Right lobe of liver (tissue), 6 donors: Measurements from ENCODE around the gene PCDHGA5. TPM values are rescaled to one million over a fixed set of nuclear protein-coding genes. Genes with fewer than 3 reads are reported as not detected.

ENCODE experiments used
- ATAC-seq, 4 donors: fragments of 200-7000 bp; cut with Tn5 transposase; one replicate each; pipeline ENCODE4 v1.9.1; 2020; ENCODE audit warnings: mild to moderate bottlenecking in 4 of 4, moderate library complexity in 4 of 4
- DNase-seq, 3 donors: peaks; one replicate each; pipeline ENCODE4 v3.0.0-alpha.2; 2020
- H3K27ac ChIP-seq, 3 donors: fragments of 200-600 bp; one replicate each; pipeline ENCODE4 v1.8.0; 2022
- H3K27me3 ChIP-seq, 2 donors: fragments of 200-600 bp; one replicate each; pipeline ENCODE4 v1.8.0; 2022
- H3K36me3 ChIP-seq, 4 donors: fragments of 200-600 bp; sonication (generic) in 1 of 4; one replicate each; pipeline versions ENCODE4 v1.5.1 to v1.8.0; 2017 to 2022; ENCODE audit warnings: control low read depth in 1 of 4
- H3K4me1 ChIP-seq, 4 donors: fragments of 200-600 bp; sonication (generic) in 1 of 4; one replicate each; pipeline versions ENCODE4 v1.5.1 to v1.8.0; 2017 to 2022; ENCODE audit warnings: control low read depth in 1 of 4
- H3K4me3 ChIP-seq, 3 donors: fragments of 200-600 bp; one replicate each; pipeline ENCODE4 v1.8.0; 2022
- H3K9me3 ChIP-seq, 4 donors: fragments of 200-600 bp; sonication (generic) in 1 of 4; one replicate each; pipeline versions ENCODE4 v1.5.1 to v1.8.0; 2017 to 2022; ENCODE audit warnings: control low read depth in 1 of 4
- CTCF ChIP-seq, 4 donors: fragments of 200-600 bp in 3 of 4; fragments of 450-650 bp in 1 of 4; IDR thresholded peaks; one replicate each; pipeline versions ENCODE4 v1.5.1 to v1.8.0; 2016 to 2022; ENCODE audit warnings: antibody characterized with exemption in 4 of 4, mild to moderate bottlenecking in 2 of 4
- POLR2A ChIP-seq: fragments of 450-650 bp; IDR thresholded peaks from one replicate; pipeline ENCODE4 v1.6.1; 2017; ENCODE audit warnings: antibody characterized with exemption, mild to moderate bottlenecking
- WGBS: methylation state at CpG from one replicate; pipeline ENCODE4 v1.1.6; 2018; ENCODE audit warnings: low coverage, low lambda C conversion rate; ENCODE audit not compliant: insufficient coverage; ENCODE audit errors: missing lambda C conversion rate; 5-methylcytosine and 5-hydroxymethylcytosine counted together
- intact Hi-C, 2 donors: fragments of 100-400 bp; cut with DNase I; formaldehyde crosslinking; loops; one replicate each; pipeline versions ENCODE4 v1.11.2 to v1.14.1; 2022
- total RNA-seq, 6 experiments: library from RNA; depleted of rRNA in 2 of 6; stranded (reverse); fragments of >200 nt in 2 of 6; fragmentation: NEBNext Ultra II Directional in 3 of 6; extraction: Animal tissue kit (Norgen Biotek cat#: 25700) in 3 of 6; gene quantifications; one replicate each; pipeline versions ENCODE4 v1.1.0 to v1.2.4, GENCODE V29; 2016 to 2023
- donor health status: DM: no; HTN: yes; CAD: no.
- donor health status: DM: no; HTN: no; CAD: no.
- donor health status: DM: no; HTN: no; CAD: no.
- donor health status: DM: no; HTN: yes; CAD: no.
- donor health status: DM: no; HTN: yes; CAD: no.

Gene PCDHGA5
- total RNA-seq, 6 experiments from 2014 or later: 0.32 to 1.2 (median 0.57) TPM

DNA sequence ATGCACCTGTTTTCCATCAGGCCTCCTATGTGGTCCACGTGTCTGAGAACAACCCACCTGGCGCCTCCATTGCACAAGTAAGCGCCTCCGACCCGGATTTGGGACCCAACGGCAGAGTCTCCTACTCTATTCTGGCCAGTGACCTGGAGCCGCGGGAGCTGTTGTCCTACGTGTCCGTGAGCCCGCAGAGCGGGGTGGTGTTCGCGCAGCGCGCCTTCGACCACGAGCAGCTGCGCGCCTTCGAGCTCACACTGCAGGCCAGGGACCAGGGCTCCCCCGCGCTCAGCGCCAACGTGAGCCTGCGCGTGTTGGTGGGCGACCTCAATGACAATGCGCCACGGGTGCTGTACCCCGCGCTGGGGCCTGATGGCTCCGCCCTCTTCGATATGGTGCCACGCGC lies 12.4 kb upstream of the PCDHGA5 start:
- ATAC-seq (no peak), DNase-seq (no peak)
- intact Hi-C loops: no loop called here
- TF ChIP-seq CTCF (IDR thresholded peaks at IDR 0.05) (no peak), POLR2A (no peak)
- WGBS: 38% methylated on average over 5 of the region's 36 CpGs
- H3K4me1 ChIP-seq: no peaks in the 10 kb centered on the region
- no peak overlapping the region for H3K27ac ChIP-seq
- no peaks in the 10 kb centered on the region for H3K36me3 ChIP-seq
- no peak overlapping the region for H3K4me3 ChIP-seq
- H3K27me3 ChIP-seq: no peaks in the 10 kb centered on the region
- peaks cover 0 to 3% (median 0%) of the 10 kb centered on the region in 4 donors for H3K9me3 ChIP-seq

- DNase-seq: no peak
- ATAC-seq: no peak
- intact Hi-C loops: no loop called here
- H3K4me3 ChIP-seq: peak within 1 kb of the TSS in 2 of 3 donors; percentile 16 to 18
- H3K9me3 ChIP-seq: peaks cover 0 to 3% (median 0%) of the 10 kb centered on the region in 4 donors
- TF ChIP-seq CTCF (IDR thresholded peaks at IDR 0.05): peak in 3 of 4 donors; percentile 17 to 25 (median 25)
- no peak for TF ChIP-seq POLR2A
- 11% methylated on average over 19 of the region's 29 CpGs for WGBS
- no peaks in the 10 kb centered on the region for H3K36me3 ChIP-seq
- no peaks in the 10 kb centered on the region for H3K27me3 ChIP-seq
- no peak within 1 kb of the TSS for H3K27ac ChIP-seq
- no peaks in the 10 kb centered on the region for H3K4me1 ChIP-seq
Measured at GRCh38 chr5:141354900-141355469, 9.0 kb upstream of the PCDHGA5 start, which contains the start of gene PCDHGA4. PCDHGA4 (plus strand) TSS chr5:141355021; CDS start chr5:141355108, 87 bp downstream.

GRCh38 chr5:141355641-141356040 lies 8.3 kb upstream of the PCDHGA5 start:
- H3K9me3 ChIP-seq: peaks cover 0 to 3% (median 0%) of the 10 kb centered on the region in 4 donors
- no peak for ATAC-seq
- TF ChIP-seq CTCF (IDR thresholded peaks at IDR 0.05): no peak
- no peak for TF ChIP-seq POLR2A
- 45% methylated on average over 24 of the region's 24 CpGs for WGBS
- no peak overlapping the region for H3K4me3 ChIP-seq
- H3K27me3 ChIP-seq: peaks cover 0 to 1% of the 10 kb centered on the region in 2 donors
- no peak for DNase-seq
- intact Hi-C loops: no loop called here
- H3K27ac ChIP-seq: no peak overlapping the region
- H3K36me3 ChIP-seq: no peaks in the 10 kb centered on the region
- H3K4me1 ChIP-seq: no peaks in the 10 kb centered on the region

- no peaks in the 10 kb centered on the region for H3K36me3 ChIP-seq
- no peak for TF ChIP-seq CTCF (IDR thresholded peaks at IDR 0.05)
- ATAC-seq (no peak), DNase-seq (no peak)
- H3K4me3 ChIP-seq: no peak overlapping the region
- no peak overlapping the region for H3K27ac ChIP-seq
- H3K9me3 ChIP-seq: peaks cover 0 to 3% (median 0%) of the 10 kb centered on the region in 4 donors
- 68% methylated on average over 5 of the region's 5 CpGs for WGBS
- intact Hi-C loops: no loop called here
- H3K4me1 ChIP-seq: no peaks in the 10 kb centered on the region
- H3K27me3 ChIP-seq: peaks cover 0 to 3% of the 10 kb centered on the region in 2 donors
Measured at GRCh38 chr5:141356133-141356532, 7.8 kb upstream of the PCDHGA5 start.
